Measurements from ENCODE around the gene DNAH10.

Gene DNAH10

GRCh38 chr12:123952037-123952436 lies 189.9 kb downstream of the DNAH10 start:
- peaks cover 0 to 31% (median 15%) of the 10 kb centered on the region in 4 donors for H3K4me1 ChIP-seq
- peaks cover 0 to 10% (median 0%) of the 10 kb centered on the region in 3 donors for H3K36me3 ChIP-seq
- no peak overlapping the region for H3K27ac ChIP-seq
- intact Hi-C loops (cut with DNase I; ENCODE audit: low total_unique reads) = no loop called here
- DNase-seq = no peak
- H3K4me3 ChIP-seq = no peak overlapping the region
- no peaks in the 10 kb centered on the region for H3K9me3 ChIP-seq
- no peaks in the 10 kb centered on the region for H3K27me3 ChIP-seq
- no peak for TF ChIP-seq CTCF (IDR thresholded peaks at IDR 0.05)

- intact Hi-C loops (cut with DNase I; ENCODE audit: low total_unique reads) = no loop called here
- no peak for TF ChIP-seq CTCF (IDR thresholded peaks at IDR 0.05)
- Histone ChIP-seq H3K9me3 (no peaks in the 10 kb centered on the region), H3K4me3 (no peak overlapping the region), H3K27ac (no peak overlapping the region), H3K27me3 (no peaks in the 10 kb centered on the region), H3K36me3 (no peaks in the 10 kb centered on the region), H3K4me1 (peaks cover 0 to 31% (median 15%) of the 10 kb centered on the region in 4 donors)
- no peak for DNase-seq
These were observed 192.7 kb downstream of the DNAH10 start for GRCh38 chr12:123954647-123955350.

- TF ChIP-seq CTCF (IDR thresholded peaks at IDR 0.05) = no peak
- DNase-seq = no peak
- Histone ChIP-seq H3K36me3 (no peaks in the 10 kb centered on the region), H3K9me3 (no peaks in the 10 kb centered on the region), H3K27me3 (no peaks in the 10 kb centered on the region), H3K27ac (no peak overlapping the region), H3K4me1 (peaks cover 0 to 19% (median 7%) of the 10 kb centered on the region in 4 donors), H3K4me3 (no peak overlapping the region)
- intact Hi-C loops (cut with DNase I; ENCODE audit: low total_unique reads) = no loop called here
These were observed 194.1 kb downstream of the DNAH10 start for GRCh38 chr12:123956249-123956648.

GRCh38 chr12:123957196-123957595 lies 195.1 kb downstream of the DNAH10 start:
- no peaks in the 10 kb centered on the region for H3K9me3 ChIP-seq
- intact Hi-C loops (cut with DNase I; ENCODE audit: low total_unique reads) = no loop called here
- H3K4me1 ChIP-seq = peaks cover 0 to 10% (median 3%) of the 10 kb centered on the region in 4 donors
- no peak for TF ChIP-seq CTCF (IDR thresholded peaks at IDR 0.05)
- no peaks in the 10 kb centered on the region for H3K27me3 ChIP-seq
- DNase-seq = no peak
- H3K36me3 ChIP-seq = no peaks in the 10 kb centered on the region
- H3K27ac ChIP-seq = no peak overlapping the region
- H3K4me3 ChIP-seq = no peak overlapping the region

- Histone ChIP-seq H3K27me3 (no peaks in the 10 kb centered on the region), H3K4me3 (no peak overlapping the region), H3K27ac (no peak overlapping the region), H3K9me3 (no peaks in the 10 kb centered on the region), H3K4me1 (no peaks in the 10 kb centered on the region), H3K36me3 (no peaks in the 10 kb centered on the region)
- TF ChIP-seq CTCF (IDR thresholded peaks at IDR 0.05) = no peak
- no peak for DNase-seq
- intact Hi-C loops (cut with DNase I; ENCODE audit: low total_unique reads) = no loop called here
These were observed 196.4 kb downstream of the DNAH10 start for GRCh38 chr12:123958462-123958861.
